Astrocyte (in vitro differentiated cells and primary cell): ENCODE data around the gene DNM1. TPM values are rescaled to one million over a fixed set of nuclear protein-coding genes. Genes with fewer than 3 reads are reported as not detected.

ENCODE experiments used
- DNase-seq: peaks from one replicate; pipeline ENCODE4 v3.0.0-alpha.2; 2010; ENCODE audit warnings: low read depth
- FAIRE-seq: peaks from 2 replicates; lab custom pipeline; 2011; peaks lifted over from hg19 to GRCh38; lab: Jason Lieb, UNC
- H2AFZ ChIP-seq: 2 replicates; pipeline ENCODE4 v1.6.0; 2012; ENCODE audit warnings: low read depth, low read length, inconsistent platforms
- H3K27ac ChIP-seq: 2 replicates; pipeline ENCODE4 v1.5.1; 2011; ENCODE audit warnings: low read depth, low read length, inconsistent platforms
- H3K27me3 ChIP-seq: 2 replicates; pipeline ENCODE4 v1.6.0; 2011; ENCODE audit warnings: low read length, inconsistent platforms; ENCODE audit not compliant: insufficient read depth
- H3K36me3 ChIP-seq: 2 replicates; pipeline ENCODE4 v1.5.1; 2011; ENCODE audit warnings: low read length, inconsistent platforms; ENCODE audit not compliant: insufficient read depth
- H3K4me1 ChIP-seq: 2 replicates; pipeline ENCODE4 v1.5.1; 2011; ENCODE audit warnings: low read length, inconsistent platforms; ENCODE audit not compliant: insufficient read depth
- H3K4me2 ChIP-seq: 2 replicates; pipeline ENCODE4 v1.6.0; 2012; ENCODE audit warnings: low read length, inconsistent platforms
- H3K4me3 ChIP-seq: 2 replicates; pipeline ENCODE4 v1.5.1; 2011; ENCODE audit warnings: low read depth, mild to moderate bottlenecking, low read length, inconsistent platforms; ENCODE audit not compliant: insufficient read depth
- H3K79me2 ChIP-seq: 2 replicates; pipeline ENCODE4 v1.6.0; 2012; ENCODE audit warnings: mild to moderate bottlenecking, low read length, inconsistent platforms; ENCODE audit not compliant: insufficient read depth
- H3K9ac ChIP-seq: 2 replicates; pipeline ENCODE4 v1.6.0; 2012; ENCODE audit warnings: mild to moderate bottlenecking, low read length, inconsistent platforms
- H3K9me3 ChIP-seq: 2 replicates; pipeline ENCODE4 v1.5.1; 2012; ENCODE audit warnings: low read depth, mild to moderate bottlenecking, low read length, inconsistent platforms; ENCODE audit not compliant: insufficient read depth
- H4K20me1 ChIP-seq: 2 replicates; pipeline ENCODE4 v1.6.0; 2012; ENCODE audit warnings: low read length, inconsistent platforms; ENCODE audit not compliant: insufficient read depth
- H3K27ac Mint-ChIP-seq: one replicate; pipeline ENCODE4 v1.8.0; 2021; ENCODE audit warnings: mild to moderate bottlenecking, mixed read lengths; ENCODE audit not compliant: unreplicated experiment
- H3K27me3 Mint-ChIP-seq: one replicate; pipeline ENCODE4 v1.8.0; 2021; ENCODE audit warnings: low read depth, mixed read lengths; ENCODE audit not compliant: unreplicated experiment
- H3K36me3 Mint-ChIP-seq: one replicate; pipeline ENCODE4 v1.8.0; 2021; ENCODE audit warnings: low read depth, mixed read lengths; ENCODE audit not compliant: unreplicated experiment
- H3K4me1 Mint-ChIP-seq: one replicate; pipeline ENCODE4 v1.8.0; 2021; ENCODE audit warnings: low read depth, mixed read lengths; ENCODE audit not compliant: unreplicated experiment
- H3K4me3 Mint-ChIP-seq: one replicate; pipeline ENCODE4 v1.8.0; 2021; ENCODE audit warnings: mild to moderate bottlenecking, moderate library complexity, mixed read lengths; ENCODE audit not compliant: unreplicated experiment
- H3K9me3 Mint-ChIP-seq: one replicate; pipeline ENCODE4 v1.8.0; 2021; ENCODE audit warnings: mild to moderate bottlenecking, mixed read lengths; ENCODE audit not compliant: unreplicated experiment
- CTCF ChIP-seq: IDR thresholded peaks from 2 replicates; pipeline ENCODE4 v1.5.1; 2011; ENCODE audit warnings: low read depth, mild to moderate bottlenecking, inconsistent platforms, low read length, moderate library complexity; ENCODE audit not compliant: insufficient read depth
- EZH2 ChIP-seq: IDR thresholded peaks from 2 replicates; pipeline ENCODE4 v1.6.1; 2012; ENCODE audit warnings: mild to moderate bottlenecking, low read length, inconsistent platforms; ENCODE audit not compliant: insufficient read depth
- total RNA-seq: library from RNA; stranded (reverse); gene quantifications from 2 replicates; pipeline ENCODE4 v1.2.1, GENCODE V29; 2021

Gene DNM1
- total RNA-seq, 1 donor from 2014 or later, result 29.7 TPM

GRCh38 chr9:128257086-128257825, 54.1 kb downstream of the DNM1 start:
- H3K9me3 ChIP-seq, result no peaks in the 10 kb centered on the region
- TF ChIP-seq CTCF, result no peak
- peaks cover 35% of the 10 kb centered on the region for H3K36me3 ChIP-seq
- H3K9ac ChIP-seq, result no peak overlapping the region
- H4K20me1 ChIP-seq, result peaks cover 58% of the 10 kb centered on the region
- peaks cover 16% of the 10 kb centered on the region for H3K36me3 Mint-ChIP-seq
- no peak overlapping the region for H2AFZ ChIP-seq
- peaks cover 3% of the 10 kb centered on the region for H3K4me1 ChIP-seq
- H3K27me3 ChIP-seq, result no peaks in the 10 kb centered on the region
- H3K27ac ChIP-seq, result no peak overlapping the region
- no peak overlapping the region for H3K4me3 ChIP-seq
- H3K27me3 Mint-ChIP-seq, result no peaks in the 10 kb centered on the region
- H3K27ac Mint-ChIP-seq, result no peak overlapping the region
- H3K4me1 Mint-ChIP-seq, result peaks cover 6% of the 10 kb centered on the region
- FAIRE-seq (no peak), DNase-seq (no peak)
- H3K79me2 ChIP-seq, result peaks cover under 1% of the 10 kb centered on the region
- no peaks in the 10 kb centered on the region for H3K9me3 Mint-ChIP-seq
- no peak overlapping the region for H3K4me2 ChIP-seq
- no peak overlapping the region for H3K4me3 Mint-ChIP-seq

- H3K4me3 ChIP-seq, result no peak overlapping the region
- H3K36me3 ChIP-seq, result peaks cover 39% of the 10 kb centered on the region
- H3K9me3 ChIP-seq, result no peaks in the 10 kb centered on the region
- FAIRE-seq (no peak), DNase-seq (no peak)
- no peak overlapping the region for H2AFZ ChIP-seq
- no peak overlapping the region for H3K27ac Mint-ChIP-seq
- peaks cover 2% of the 10 kb centered on the region for H3K9me3 Mint-ChIP-seq
- peaks cover 12% of the 10 kb centered on the region for H3K36me3 Mint-ChIP-seq
- H3K4me1 ChIP-seq, result peaks cover 3% of the 10 kb centered on the region
- H3K4me3 Mint-ChIP-seq, result no peak overlapping the region
- no peaks in the 10 kb centered on the region for H3K27me3 Mint-ChIP-seq
- H3K9ac ChIP-seq, result no peak overlapping the region
- peaks cover 60% of the 10 kb centered on the region for H4K20me1 ChIP-seq
- H3K4me2 ChIP-seq, result no peak overlapping the region
- H3K79me2 ChIP-seq, result no peaks in the 10 kb centered on the region
- no peaks in the 10 kb centered on the region for H3K27me3 ChIP-seq
- TF ChIP-seq EZH2, result no peak
- no peak for TF ChIP-seq CTCF
- H3K4me1 Mint-ChIP-seq, result peaks cover 5% of the 10 kb centered on the region
- H3K27ac ChIP-seq, result no peak overlapping the region
Measured at GRCh38 chr9:128257907-128258306, 54.7 kb downstream of the DNM1 start.

- H3K4me1 Mint-ChIP-seq, result peaks cover 3% of the 10 kb centered on the region
- H3K36me3 Mint-ChIP-seq, result peaks cover 12% of the 10 kb centered on the region
- H3K27ac Mint-ChIP-seq, result no peak overlapping the region
- H3K79me2 ChIP-seq, result no peaks in the 10 kb centered on the region
- no peak overlapping the region for H2AFZ ChIP-seq
- no peaks in the 10 kb centered on the region for H3K27me3 Mint-ChIP-seq
- no peaks in the 10 kb centered on the region for H3K4me1 ChIP-seq
- TF ChIP-seq CTCF (no peak), EZH2 (no peak)
- no peak for DNase-seq
- no peak overlapping the region for H3K4me3 ChIP-seq
- H3K27ac ChIP-seq, result no peak overlapping the region
- H3K4me2 ChIP-seq, result no peak overlapping the region
- peaks cover 2% of the 10 kb centered on the region for H3K9me3 Mint-ChIP-seq
- no peaks in the 10 kb centered on the region for H3K27me3 ChIP-seq
- peaks cover 56% of the 10 kb centered on the region for H4K20me1 ChIP-seq
- H3K36me3 ChIP-seq, result peaks cover 39% of the 10 kb centered on the region
- no peak overlapping the region for H3K9ac ChIP-seq
- H3K9me3 ChIP-seq, result no peaks in the 10 kb centered on the region
- H3K4me3 Mint-ChIP-seq, result no peak overlapping the region
- FAIRE-seq, result no peak
Measured at GRCh38 chr9:128258326-128258725, 55.1 kb downstream of the DNM1 start.
